ENCODE data around the gene CRACDL.

GRCh38 chr2:98802344-98802743 is 133.7 kb downstream of the CRACDL start:
- TF ChIP-seq, protein P1, sequence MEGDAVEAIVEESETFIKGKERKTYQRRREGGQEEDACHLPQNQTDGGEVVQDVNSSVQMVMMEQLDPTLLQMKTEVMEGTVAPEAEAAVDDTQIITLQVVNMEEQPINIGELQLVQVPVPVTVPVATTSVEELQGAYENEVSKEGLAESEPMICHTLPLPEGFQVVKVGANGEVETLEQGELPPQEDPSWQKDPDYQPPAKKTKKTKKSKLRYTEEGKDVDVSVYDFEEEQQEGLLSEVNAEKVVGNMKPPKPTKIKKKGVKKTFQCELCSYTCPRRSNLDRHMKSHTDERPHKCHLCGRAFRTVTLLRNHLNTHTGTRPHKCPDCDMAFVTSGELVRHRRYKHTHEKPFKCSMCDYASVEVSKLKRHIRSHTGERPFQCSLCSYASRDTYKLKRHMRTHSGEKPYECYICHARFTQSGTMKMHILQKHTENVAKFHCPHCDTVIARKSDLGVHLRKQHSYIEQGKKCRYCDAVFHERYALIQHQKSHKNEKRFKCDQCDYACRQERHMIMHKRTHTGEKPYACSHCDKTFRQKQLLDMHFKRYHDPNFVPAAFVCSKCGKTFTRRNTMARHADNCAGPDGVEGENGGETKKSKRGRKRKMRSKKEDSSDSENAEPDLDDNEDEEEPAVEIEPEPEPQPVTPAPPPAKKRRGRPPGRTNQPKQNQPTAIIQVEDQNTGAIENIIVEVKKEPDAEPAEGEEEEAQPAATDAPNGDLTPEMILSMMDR (conservative IDR thresholded peaks at IDR 0.05; ENCODE audit: low read depth, low read length) = no peak
- TF ChIP-seq EZH2 (IDR thresholded peaks at IDR 0.05; ENCODE audit: low read length, unreplicated experiment) = no peak

All from PC-3 (cell line).